Sigmoid colon (tissue), 3 donors: ENCODE measurements around the gene GRP.

Experiments
- POLR2A ChIP-seq, 2 donors: fragments of 450-650 bp; IDR thresholded peaks; one replicate each; pipeline ENCODE4 v1.6.1; 2016; ENCODE audit warnings: antibody characterized with exemption in 2 of 2, mild to moderate bottlenecking in 2 of 2, moderate library complexity in 2 of 2
- TF ChIP-seq, protein P1 (sequence below), 4 experiments: fragments of 450-650 bp in 3 of 4; fragments of 200-600 bp in 1 of 4; IDR thresholded peaks; one replicate each; pipeline ENCODE4 v1.5.1; 2016 to 2019; ENCODE audit warnings: antibody characterized with exemption in 4 of 4, mild to moderate bottlenecking in 3 of 4, moderate library complexity in 2 of 4

DNA sequence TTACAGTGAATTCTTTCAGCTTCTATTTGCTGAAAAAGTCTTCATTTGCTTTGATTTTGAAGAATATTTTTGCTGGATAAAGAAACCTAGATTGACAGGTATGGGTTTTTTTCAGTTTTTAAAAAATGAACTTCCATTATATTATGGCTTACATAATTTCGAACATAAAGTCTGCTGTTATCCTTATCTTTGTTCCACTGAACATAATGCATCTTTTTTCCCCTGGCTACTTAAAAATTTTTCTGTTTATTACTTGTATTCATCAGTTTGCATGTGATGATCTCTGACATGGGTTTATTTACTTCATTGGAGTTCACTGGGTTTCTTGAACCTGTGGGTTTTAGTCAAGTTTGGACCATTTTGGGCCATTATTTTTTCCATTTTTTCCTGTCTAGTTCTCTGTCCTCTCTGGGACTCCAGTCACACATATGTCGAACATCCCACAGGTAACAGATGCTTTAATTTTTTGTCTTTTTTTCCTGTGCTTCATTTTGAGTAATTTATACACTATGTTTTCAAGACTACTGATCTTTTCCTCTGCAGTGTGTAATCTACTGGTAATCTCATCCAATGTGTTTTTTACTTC, 47.2 kb upstream of the GRP start:
- no peak for TF ChIP-seq POLR2A (IDR thresholded peaks at IDR 0.05)
- TF ChIP-seq, protein P1, sequence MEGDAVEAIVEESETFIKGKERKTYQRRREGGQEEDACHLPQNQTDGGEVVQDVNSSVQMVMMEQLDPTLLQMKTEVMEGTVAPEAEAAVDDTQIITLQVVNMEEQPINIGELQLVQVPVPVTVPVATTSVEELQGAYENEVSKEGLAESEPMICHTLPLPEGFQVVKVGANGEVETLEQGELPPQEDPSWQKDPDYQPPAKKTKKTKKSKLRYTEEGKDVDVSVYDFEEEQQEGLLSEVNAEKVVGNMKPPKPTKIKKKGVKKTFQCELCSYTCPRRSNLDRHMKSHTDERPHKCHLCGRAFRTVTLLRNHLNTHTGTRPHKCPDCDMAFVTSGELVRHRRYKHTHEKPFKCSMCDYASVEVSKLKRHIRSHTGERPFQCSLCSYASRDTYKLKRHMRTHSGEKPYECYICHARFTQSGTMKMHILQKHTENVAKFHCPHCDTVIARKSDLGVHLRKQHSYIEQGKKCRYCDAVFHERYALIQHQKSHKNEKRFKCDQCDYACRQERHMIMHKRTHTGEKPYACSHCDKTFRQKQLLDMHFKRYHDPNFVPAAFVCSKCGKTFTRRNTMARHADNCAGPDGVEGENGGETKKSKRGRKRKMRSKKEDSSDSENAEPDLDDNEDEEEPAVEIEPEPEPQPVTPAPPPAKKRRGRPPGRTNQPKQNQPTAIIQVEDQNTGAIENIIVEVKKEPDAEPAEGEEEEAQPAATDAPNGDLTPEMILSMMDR (IDR thresholded peaks at IDR 0.05), result no peak
